Hepatocyte (in vitro differentiated cells): Measurements from ENCODE around the gene TNFAIP2.

Source experiments
- CTCF ChIP-seq: fragments of 200-600 bp; sonication (generic); IDR thresholded peaks from 2 replicates; pipeline ENCODE4 v1.5.1; 2016; ENCODE audit warnings: antibody characterized with exemption, mild to moderate bottlenecking; ENCODE audit not compliant: poor library complexity
- EZH2 ChIP-seq: fragments of 200-600 bp; sonication (generic); IDR thresholded peaks from 2 replicates; pipeline ENCODE4 v1.6.1; 2016; ENCODE audit warnings: antibody characterized with exemption, mild to moderate bottlenecking, borderline replicate concordance

GRCh38 chr14:103107455-103107854 is 15.8 kb upstream of the TNFAIP2 start:
- TF ChIP-seq CTCF (no peak), EZH2 (no peak)
